K562 treated with DMSO at 1 percent for 4 hours (cell line): Measurements from ENCODE around the gene BTK. TPM values are rescaled to one million over a fixed set of nuclear protein-coding genes. Genes with fewer than 3 reads are reported as not detected.

Experiments used
- total RNA-seq: library from RNA; unstranded; fragments of 300-600 nt; gene quantifications from 2 replicates; pipeline ENCODE4 v1.2.3, GENCODE V29; 2022; ENCODE audit not compliant: insufficient read depth

BTK gene
- total RNA-seq = 22.8 and 33.4 TPM in 2 replicates

GRCh38 chrX:101385795-101386541, at the start of gene BTK:
Gene BTK, minus strand, starts transcription at chrX:101386191. Its CDS starts 10,907 bp downstream, at chrX:101375284.

GRCh38 chrX:101407748-101408531, 21.9 kb upstream of the BTK start, which contains the start of the genes GLA and HNRNPH2:
Gene GLA, minus strand, starts transcription at chrX:101407925. Its CDS starts 22 bp downstream, at chrX:101407903.
Gene HNRNPH2, plus strand, starts transcription at chrX:101408222. Its CDS starts 3,767 bp downstream, at chrX:101411989.

GRCh38 chrX:101390664-101391525, 4.9 kb upstream of the BTK start, which contains the start of gene RPL36A:
Gene RPL36A, plus strand, starts transcription at chrX:101391011. Its CDS starts 33 bp downstream, at chrX:101391044.

GRCh38 chrX:101348452-101349192, 37.4 kb downstream of the BTK start, which contains the start of gene TIMM8A:
Gene TIMM8A, minus strand, starts transcription at chrX:101348742. Its CDS starts 78 bp downstream, at chrX:101348664.

Other genes with a start within 250 kb of the BTK start
- 0.57 and 0.82 TPM in 2 replicates for gene DRP2, start 166.4 kb downstream of the BTK start, total RNA-seq
- gene TAF7L, start 94.9 kb downstream of the BTK start, total RNA-seq = not detected in 2 replicates
- 6.4 and 9.0 TPM in 2 replicates for gene TIMM8A, start 37.4 kb downstream of the BTK start, total RNA-seq
- 5,484 and 5,644 TPM in 2 replicates for gene RPL36A, start 4.8 kb upstream of the BTK start, total RNA-seq
- gene GLA, start 21.7 kb upstream of the BTK start, total RNA-seq = 37.9 and 51.4 TPM in 2 replicates
- gene HNRNPH2, start 22.0 kb upstream of the BTK start, total RNA-seq = 25.9 and 32.2 TPM in 2 replicates
- gene ARMCX4, start 99.3 kb upstream of the BTK start, total RNA-seq = not detected in 2 replicates
- gene ARMCX1, start 164.4 kb upstream of the BTK start, total RNA-seq = 0.81 TPM in 1 of 2 replicates, not detected in the other
- 18.5 and 23.4 TPM in 2 replicates for gene ARMCX6, start 231.8 kb upstream of the BTK start, total RNA-seq
- 18.4 and 21.7 TPM in 2 replicates for gene ARMCX3, start 237.0 kb upstream of the BTK start, total RNA-seq